Fibroblast of lung (primary cell): Measurements from ENCODE around the gene IL1RAPL2. TPM values are rescaled to one million over a fixed set of nuclear protein-coding genes. Genes with fewer than 3 reads are reported as not detected.

Experiments used
- DNase-seq, 2 donors: peaks; one replicate each; pipeline versions ENCODE4 v3.0.0 to v3.0.0-alpha.2; 2010; ENCODE audit warnings: low read depth in 2 of 2
- H2AFZ ChIP-seq: 2 replicates; pipeline ENCODE4 v1.5.1; 2012; ENCODE audit warnings: low read length, control low read depth, inconsistent platforms
- H3K27ac ChIP-seq: 2 replicates; pipeline ENCODE4 v1.5.1; 2011; ENCODE audit warnings: low read length, control low read depth; ENCODE audit not compliant: insufficient read depth
- H3K27me3 ChIP-seq: 2 replicates; pipeline ENCODE4 v1.5.1; 2011; ENCODE audit warnings: mild to moderate bottlenecking, low read length; ENCODE audit not compliant: control insufficient read depth, insufficient read depth
- H3K36me3 ChIP-seq: 2 replicates; pipeline ENCODE4 v1.5.1; 2011; ENCODE audit warnings: low read length; ENCODE audit not compliant: control insufficient read depth, insufficient read depth
- H3K4me1 ChIP-seq: 2 replicates; pipeline ENCODE4 v1.5.1; 2011; ENCODE audit warnings: low read length; ENCODE audit not compliant: control insufficient read depth, insufficient read depth; ENCODE audit errors: extremely low read depth
- H3K4me2 ChIP-seq: 2 replicates; pipeline ENCODE4 v1.5.1; 2011; ENCODE audit warnings: low read length, control low read depth; ENCODE audit not compliant: insufficient read depth; ENCODE audit errors: extremely low read depth
- H3K4me3 ChIP-seq, 4 experiments: fragments of 200-600 bp in 1 of 4; sonication (generic) in 1 of 4; replicated peaks in 1 of 4; 2 replicates each; pipeline ENCODE4 v1.5.1; 2011 to 2016; ENCODE audit warnings: low read length in 4 of 4, low read depth in 3 of 4, mild to moderate bottlenecking in 3 of 4, control low read depth in 2 of 4, inconsistent platforms in 1 of 4, mixed read lengths in 1 of 4; ENCODE audit not compliant: insufficient read depth in 1 of 4; ENCODE audit errors: control extremely low read depth in 1 of 4
- H3K79me2 ChIP-seq: 2 replicates; pipeline ENCODE4 v1.5.1; 2012; ENCODE audit warnings: mild to moderate bottlenecking, low read length, inconsistent platforms; ENCODE audit not compliant: control insufficient read depth, insufficient read depth
- H3K9ac ChIP-seq: 2 replicates; pipeline ENCODE4 v1.5.1; 2011; ENCODE audit warnings: mild to moderate bottlenecking, low read length, control low read depth; ENCODE audit not compliant: insufficient read depth
- H3K9me3 ChIP-seq: 2 replicates; pipeline ENCODE4 v1.5.1; 2012; ENCODE audit warnings: low read depth, low read length; ENCODE audit not compliant: control insufficient read depth, insufficient read depth
- H4K20me1 ChIP-seq: 2 replicates; pipeline ENCODE4 v1.5.1; 2011; ENCODE audit warnings: low read length; ENCODE audit not compliant: control insufficient read depth, insufficient read depth; ENCODE audit errors: extremely low read depth
- EZH2 ChIP-seq: IDR thresholded peaks from 2 replicates; pipeline ENCODE4 v1.5.1; 2012; ENCODE audit warnings: low read length, control low read depth, mild to moderate bottlenecking; ENCODE audit errors: missing control alignments
- polyA plus RNA-seq, 2 donors: library from polyadenylated mRNA; depleted of rRNA in 1 of 2; stranded (reverse) in 1 of 2; unstranded in 1 of 2; fragments of >200 nt; gene quantifications; 2 replicates each; pipeline ENCODE4 v1.2.1, GENCODE V29; 2011 to 2012; ENCODE audit warnings: missing spikeins in 1 of 2
- total RNA-seq: library from RNA; depleted of rRNA; stranded (reverse); fragments of >200 nt; gene quantifications from 2 replicates; pipeline ENCODE4 v1.2.1, GENCODE V29; 2014
- TF ChIP-seq, protein P1 (sequence below), 2 donors: IDR thresholded peaks in 1 of 2; conservative IDR thresholded peaks in 1 of 2; 1 replicate in 1 of 2; 2 replicates in 1 of 2; pipeline ENCODE4 v1.5.1; 2011 to 2012; ENCODE audit warnings: low read length in 2 of 2, control low read depth in 1 of 2, inconsistent platforms in 1 of 2, low read depth in 1 of 2, mild to moderate bottlenecking in 1 of 2

The IL1RAPL2 gene
- total and polyA plus RNA-seq, 2 donors (not counting 1 experiment from before 2014, with no cell fraction given), result 0.22 TPM; not detected in 1

- Histone ChIP-seq H3K79me2 (no peaks in the 10 kb centered on the region), H4K20me1 (no peaks in the 10 kb centered on the region), H3K27me3 (no peaks in the 10 kb centered on the region), H2AFZ (no peak overlapping the region), H3K4me3 (no peak overlapping the region), H3K27ac (no peak overlapping the region), H3K36me3 (no peaks in the 10 kb centered on the region), H3K9me3 (no peaks in the 10 kb centered on the region), H3K4me1 (no peaks in the 10 kb centered on the region), H3K9ac (no peak overlapping the region), H3K4me2 (no peak overlapping the region)
- DNase-seq, result no peak
- no peak for TF ChIP-seq EZH2
Observed at GRCh38 chrX:105550043-105550663, 984.2 kb downstream of the IL1RAPL2 start.

- no peaks in the 10 kb centered on the region for H3K79me2 ChIP-seq
- no peak overlapping the region for H3K4me2 ChIP-seq
- no peaks in the 10 kb centered on the region for H3K27me3 ChIP-seq
- no peak overlapping the region for H2AFZ ChIP-seq
- no peaks in the 10 kb centered on the region for H3K9me3 ChIP-seq
- H3K4me1 ChIP-seq, result no peaks in the 10 kb centered on the region
- H3K27ac ChIP-seq, result no peak overlapping the region
- H3K36me3 ChIP-seq, result no peaks in the 10 kb centered on the region
- H3K9ac ChIP-seq, result no peak overlapping the region
- DNase-seq, result peak; percentile 32 to 70
- no peaks in the 10 kb centered on the region for H4K20me1 ChIP-seq
- H3K4me3 ChIP-seq, result no peak overlapping the region
- TF ChIP-seq, protein P1, sequence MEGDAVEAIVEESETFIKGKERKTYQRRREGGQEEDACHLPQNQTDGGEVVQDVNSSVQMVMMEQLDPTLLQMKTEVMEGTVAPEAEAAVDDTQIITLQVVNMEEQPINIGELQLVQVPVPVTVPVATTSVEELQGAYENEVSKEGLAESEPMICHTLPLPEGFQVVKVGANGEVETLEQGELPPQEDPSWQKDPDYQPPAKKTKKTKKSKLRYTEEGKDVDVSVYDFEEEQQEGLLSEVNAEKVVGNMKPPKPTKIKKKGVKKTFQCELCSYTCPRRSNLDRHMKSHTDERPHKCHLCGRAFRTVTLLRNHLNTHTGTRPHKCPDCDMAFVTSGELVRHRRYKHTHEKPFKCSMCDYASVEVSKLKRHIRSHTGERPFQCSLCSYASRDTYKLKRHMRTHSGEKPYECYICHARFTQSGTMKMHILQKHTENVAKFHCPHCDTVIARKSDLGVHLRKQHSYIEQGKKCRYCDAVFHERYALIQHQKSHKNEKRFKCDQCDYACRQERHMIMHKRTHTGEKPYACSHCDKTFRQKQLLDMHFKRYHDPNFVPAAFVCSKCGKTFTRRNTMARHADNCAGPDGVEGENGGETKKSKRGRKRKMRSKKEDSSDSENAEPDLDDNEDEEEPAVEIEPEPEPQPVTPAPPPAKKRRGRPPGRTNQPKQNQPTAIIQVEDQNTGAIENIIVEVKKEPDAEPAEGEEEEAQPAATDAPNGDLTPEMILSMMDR (conservative IDR thresholded peaks at IDR 0.05 in 1 of 2, IDR thresholded peaks at IDR 0.05 in 1 of 2; ENCODE audit: low read depth in 1 of 2, low read length in 2 of 2), result no peak
- no peak for TF ChIP-seq EZH2
Observed at GRCh38 chrX:105552395-105552794, 986.4 kb downstream of the IL1RAPL2 start.

DNA sequence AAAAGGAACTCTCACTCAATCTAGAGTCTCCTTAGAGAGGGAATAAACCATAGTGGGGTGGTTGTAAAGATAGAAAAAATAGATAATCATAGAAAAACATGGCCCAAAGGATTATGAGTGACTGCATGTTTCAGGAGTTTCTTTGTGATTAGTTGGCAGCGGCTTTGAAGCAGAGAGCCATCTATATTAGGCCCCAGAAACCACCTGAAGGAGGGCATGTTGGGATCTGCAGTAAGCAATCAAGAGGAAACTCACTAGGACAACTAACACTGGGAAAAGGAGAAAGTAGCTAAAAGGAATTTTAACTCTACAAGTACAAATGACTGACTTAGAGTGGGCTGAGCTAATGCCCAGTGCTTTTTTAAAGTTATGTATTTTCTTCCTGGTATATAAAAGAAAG lies 987.1 kb downstream of the IL1RAPL2 start:
- H3K27me3 ChIP-seq, result no peaks in the 10 kb centered on the region
- no peaks in the 10 kb centered on the region for H4K20me1 ChIP-seq
- no peak overlapping the region for H3K9ac ChIP-seq
- H3K4me2 ChIP-seq, result no peak overlapping the region
- H3K4me3 ChIP-seq, result no peak overlapping the region
- H3K9me3 ChIP-seq, result no peaks in the 10 kb centered on the region
- no peak for TF ChIP-seq EZH2
- TF ChIP-seq, protein P1 (conservative IDR thresholded peaks at IDR 0.05 in 1 of 2, IDR thresholded peaks at IDR 0.05 in 1 of 2; ENCODE audit: low read depth in 1 of 2, low read length in 2 of 2), result no peak
- no peaks in the 10 kb centered on the region for H3K36me3 ChIP-seq
- H3K4me1 ChIP-seq, result no peaks in the 10 kb centered on the region
- no peak overlapping the region for H3K27ac ChIP-seq
- no peaks in the 10 kb centered on the region for H3K79me2 ChIP-seq
- DNase-seq, result no peak
- no peak overlapping the region for H2AFZ ChIP-seq
